DND-41 (cell line): ENCODE results near the gene IFNA6.
A peak's percentile ranks its signal among the peaks of the same experiment; 100 is the strongest.

Experiments used
- ATAC-seq: fragments of 200-7000 bp; cut with Tn5 transposase; 3 replicates; pipeline ENCODE4 v1.9.1; 2021; ENCODE audit warnings: low read depth; ENCODE audit not compliant: insufficient read depth
- DNase-seq: peaks from one replicate; pipeline ENCODE4 v3.0.0-alpha.2; 2020
- H2AFZ ChIP-seq: 2 replicates; pipeline ENCODE4 v1.6.0; 2012; ENCODE audit warnings: low read depth, low read length
- H3K27ac ChIP-seq: 2 replicates; pipeline ENCODE4 v1.5.1; 2012; ENCODE audit warnings: low read length, inconsistent platforms
- H3K27me3 ChIP-seq: fragments of 200-600 bp; sonication (generic); 2 replicates; pipeline ENCODE4 v1.6.0; 2012; ENCODE audit warnings: low read length, mild to moderate bottlenecking, inconsistent platforms; ENCODE audit not compliant: insufficient read depth, poor library complexity
- H3K36me3 ChIP-seq: 2 replicates; pipeline ENCODE4 v1.5.1; 2012; ENCODE audit warnings: low read length, inconsistent platforms; ENCODE audit not compliant: insufficient read depth
- H3K4me1 ChIP-seq: 2 replicates; pipeline ENCODE4 v1.5.1; 2012; ENCODE audit warnings: mild to moderate bottlenecking, low read length; ENCODE audit not compliant: insufficient read depth
- H3K4me2 ChIP-seq: 2 replicates; pipeline ENCODE4 v1.6.0; 2012; ENCODE audit warnings: mild to moderate bottlenecking, moderate library complexity, low read length, inconsistent platforms; ENCODE audit not compliant: insufficient read depth
- H3K4me3 ChIP-seq, 2 experiments: fragments of 200-600 bp in 1 of 2; shearing (Covaris generic) in 1 of 2; 2 replicates each; pipeline ENCODE4 v1.5.1; 2012 to 2016; ENCODE audit warnings: inconsistent platforms in 2 of 2, low read length in 2 of 2, mild to moderate bottlenecking in 2 of 2, low read depth in 1 of 2, moderate library complexity in 1 of 2
- H3K79me2 ChIP-seq: 2 replicates; pipeline ENCODE4 v1.6.0; 2012; ENCODE audit warnings: low read length, inconsistent platforms; ENCODE audit not compliant: insufficient read depth
- H3K9ac ChIP-seq: 2 replicates; pipeline ENCODE4 v1.6.0; 2012; ENCODE audit warnings: low read depth, mild to moderate bottlenecking, inconsistent platforms, low read length, moderate library complexity
- H3K9me3 ChIP-seq: 2 replicates; pipeline ENCODE4 v1.5.1; 2012; ENCODE audit warnings: low read length, moderate library complexity, mild to moderate bottlenecking, inconsistent platforms; ENCODE audit not compliant: insufficient read depth, severe bottlenecking
- H4K20me1 ChIP-seq: 2 replicates; pipeline ENCODE4 v1.6.0; 2012; ENCODE audit warnings: low read length; ENCODE audit not compliant: insufficient read depth
- EZH2 ChIP-seq: IDR thresholded peaks from 3 replicates; pipeline ENCODE4 v1.6.1; 2012; ENCODE audit warnings: borderline replicate concordance, low read depth, mild to moderate bottlenecking, moderate library complexity, low read length, inconsistent platforms; ENCODE audit not compliant: severe bottlenecking
- TF ChIP-seq, protein P1 (sequence below): IDR thresholded peaks from 2 replicates; pipeline ENCODE4 v1.5.1; 2012; ENCODE audit warnings: borderline replicate concordance, low read length, moderate library complexity, mild to moderate bottlenecking; ENCODE audit not compliant: poor library complexity, severe bottlenecking; ENCODE audit errors: extremely low read depth

The IFNA6 gene

DNA sequence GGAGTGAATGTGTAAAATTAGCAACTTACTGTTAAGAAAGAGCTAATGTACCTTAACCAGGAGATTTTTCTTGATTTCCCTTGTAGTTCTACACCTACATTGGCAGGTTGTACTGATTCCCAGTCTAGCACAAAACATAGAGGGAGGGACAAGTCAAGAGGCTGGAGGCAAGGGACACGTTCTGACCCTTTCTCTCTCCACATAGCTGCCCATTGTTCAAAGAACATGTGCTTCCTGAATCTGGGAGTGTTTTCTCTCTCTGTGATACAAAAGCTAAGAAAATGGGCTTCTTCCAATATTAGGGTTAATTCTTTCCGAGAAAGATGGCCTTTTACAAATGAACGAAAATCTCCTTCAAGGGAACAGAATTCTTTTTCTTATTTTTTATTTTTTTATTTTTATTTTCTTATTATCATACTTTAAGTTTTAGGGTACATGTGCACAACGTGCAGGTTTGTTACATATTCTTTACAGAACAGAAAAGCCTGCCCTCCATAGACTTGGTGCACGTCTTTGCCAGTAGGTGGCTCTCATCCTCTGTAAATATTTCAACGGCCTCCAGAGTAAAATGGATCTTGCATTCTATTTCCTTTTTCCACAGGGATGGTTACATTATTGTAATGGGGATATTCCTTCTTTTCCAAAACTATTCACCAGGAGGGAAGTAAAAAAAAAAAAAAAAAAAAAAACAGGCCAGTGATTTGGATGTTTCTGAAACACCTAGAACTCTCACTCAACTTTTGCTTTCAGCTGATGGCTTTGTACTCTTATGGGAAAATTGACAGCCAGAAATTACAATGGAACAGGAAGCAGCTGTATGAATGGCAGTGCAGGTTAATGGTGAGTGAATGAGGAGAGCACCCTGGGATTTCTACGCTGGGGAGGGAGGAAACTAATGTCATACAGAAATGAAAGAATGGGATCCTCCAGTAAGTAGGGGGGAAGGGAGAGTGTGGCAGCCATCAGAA is 32.4 kb downstream of the IFNA6 start:
- Histone ChIP-seq H2AFZ (no peak overlapping the region), H3K4me1 (no peaks in the 10 kb centered on the region), H3K4me2 (no peak overlapping the region), H3K9ac (no peak overlapping the region), H3K79me2 (no peaks in the 10 kb centered on the region), H3K9me3 (no peaks in the 10 kb centered on the region), H4K20me1 (no peaks in the 10 kb centered on the region), H3K27ac (no peak overlapping the region), H3K27me3 (no peaks in the 10 kb centered on the region), H3K4me3 (no peak overlapping the region), H3K36me3 (peaks cover 14% of the 10 kb centered on the region)
- no peak for TF ChIP-seq EZH2
- TF ChIP-seq, protein P1, sequence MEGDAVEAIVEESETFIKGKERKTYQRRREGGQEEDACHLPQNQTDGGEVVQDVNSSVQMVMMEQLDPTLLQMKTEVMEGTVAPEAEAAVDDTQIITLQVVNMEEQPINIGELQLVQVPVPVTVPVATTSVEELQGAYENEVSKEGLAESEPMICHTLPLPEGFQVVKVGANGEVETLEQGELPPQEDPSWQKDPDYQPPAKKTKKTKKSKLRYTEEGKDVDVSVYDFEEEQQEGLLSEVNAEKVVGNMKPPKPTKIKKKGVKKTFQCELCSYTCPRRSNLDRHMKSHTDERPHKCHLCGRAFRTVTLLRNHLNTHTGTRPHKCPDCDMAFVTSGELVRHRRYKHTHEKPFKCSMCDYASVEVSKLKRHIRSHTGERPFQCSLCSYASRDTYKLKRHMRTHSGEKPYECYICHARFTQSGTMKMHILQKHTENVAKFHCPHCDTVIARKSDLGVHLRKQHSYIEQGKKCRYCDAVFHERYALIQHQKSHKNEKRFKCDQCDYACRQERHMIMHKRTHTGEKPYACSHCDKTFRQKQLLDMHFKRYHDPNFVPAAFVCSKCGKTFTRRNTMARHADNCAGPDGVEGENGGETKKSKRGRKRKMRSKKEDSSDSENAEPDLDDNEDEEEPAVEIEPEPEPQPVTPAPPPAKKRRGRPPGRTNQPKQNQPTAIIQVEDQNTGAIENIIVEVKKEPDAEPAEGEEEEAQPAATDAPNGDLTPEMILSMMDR: peak; percentile 71
- ATAC-seq (peak; percentile 88), DNase-seq (peak; percentile 40)

DNA sequence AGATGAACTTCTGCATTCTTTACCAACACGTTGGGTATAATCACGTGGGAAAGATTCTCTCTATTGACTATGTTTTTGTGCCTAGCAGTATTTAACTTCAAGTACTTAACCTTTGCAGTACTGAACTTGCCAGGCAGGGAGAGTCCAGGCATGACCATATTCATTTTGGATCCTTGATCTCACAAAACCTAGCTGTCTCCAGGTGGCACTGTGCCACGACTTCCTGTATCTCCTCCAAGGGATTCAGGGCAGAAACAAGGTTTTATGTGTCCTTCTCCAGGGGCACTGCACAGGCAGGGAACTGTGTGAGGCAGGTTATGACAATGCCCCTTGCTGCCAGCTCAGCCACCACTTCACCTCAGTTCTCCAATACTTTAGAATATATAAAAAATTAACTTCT is 33.8 kb downstream of the IFNA6 start:
- H3K9me3 ChIP-seq: no peaks in the 10 kb centered on the region
- TF ChIP-seq, protein P1: peak; percentile 5
- TF ChIP-seq EZH2: no peak
- no peak overlapping the region for H3K4me2 ChIP-seq
- H2AFZ ChIP-seq: no peak overlapping the region
- no peak overlapping the region for H3K9ac ChIP-seq
- H3K4me3 ChIP-seq: no peak overlapping the region
- peaks cover 3% of the 10 kb centered on the region; the same call in 1 of the 2 replicates for H3K36me3 ChIP-seq
- H3K79me2 ChIP-seq: no peaks in the 10 kb centered on the region
- H3K4me1 ChIP-seq: no peaks in the 10 kb centered on the region
- H3K27me3 ChIP-seq: no peaks in the 10 kb centered on the region
- ATAC-seq (peak; percentile 44; the same call in 1 of the 3 replicates), DNase-seq (no peak)
- H3K27ac ChIP-seq: no peak overlapping the region
- H4K20me1 ChIP-seq: no peaks in the 10 kb centered on the region

DNA sequence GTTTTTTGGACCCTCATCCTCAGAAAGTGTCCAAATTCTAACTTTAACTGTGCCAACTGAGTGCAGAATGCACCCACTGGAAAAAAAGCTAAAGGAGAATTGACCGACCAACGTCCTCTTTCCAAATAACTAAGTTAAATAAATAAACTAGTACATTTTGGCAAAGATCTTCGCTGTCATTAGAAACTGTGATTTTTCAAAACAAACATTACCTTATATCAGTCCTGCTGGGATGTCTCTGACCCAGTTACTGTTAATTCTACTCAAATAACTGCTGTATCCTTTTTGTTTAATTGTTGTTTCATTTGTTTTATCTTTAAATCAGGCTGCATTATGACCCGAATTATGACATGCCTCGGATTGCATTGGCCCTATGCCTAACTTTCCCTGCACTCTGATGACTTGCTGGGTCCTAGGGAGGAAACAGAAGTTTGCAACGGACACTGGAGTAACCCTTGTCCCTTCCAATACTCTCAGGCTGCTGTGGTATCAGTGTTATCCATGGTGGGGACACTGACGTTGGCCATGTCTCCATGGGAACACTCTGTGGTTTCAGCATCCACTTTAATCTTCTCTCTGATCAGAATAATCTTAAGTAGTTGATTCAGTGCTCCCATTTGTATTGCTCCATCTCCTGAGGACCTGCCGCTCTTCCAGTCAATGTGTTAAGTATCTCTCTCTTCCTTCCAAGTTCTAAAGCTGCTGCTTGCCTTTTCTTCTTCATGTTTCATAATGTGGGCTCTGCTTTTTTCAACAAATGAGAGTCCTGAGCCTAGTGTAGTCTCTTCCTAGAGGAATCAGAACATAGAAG is 34.5 kb downstream of the IFNA6 start:
- no peaks in the 10 kb centered on the region for H3K79me2 ChIP-seq
- H3K27ac ChIP-seq: no peak overlapping the region
- ATAC-seq: no peak
- peaks cover 2% of the 10 kb centered on the region; the same call in 1 of the 2 replicates for H3K36me3 ChIP-seq
- no peak for DNase-seq
- H3K9ac ChIP-seq: no peak overlapping the region
- no peaks in the 10 kb centered on the region for H3K27me3 ChIP-seq
- no peaks in the 10 kb centered on the region for H4K20me1 ChIP-seq
- TF ChIP-seq EZH2: no peak
- TF ChIP-seq, protein P1: no peak
- no peak overlapping the region for H3K4me3 ChIP-seq
- no peak overlapping the region for H3K4me2 ChIP-seq
- H3K9me3 ChIP-seq: no peaks in the 10 kb centered on the region
- H3K4me1 ChIP-seq: no peaks in the 10 kb centered on the region
- H2AFZ ChIP-seq: no peak overlapping the region
